GM12878 (cell line): ENCODE measurements around the gene RXFP4. TPM values are rescaled to one million over a fixed set of nuclear protein-coding genes. Genes with fewer than 3 reads are reported as not detected.

ENCODE experiments used
- ATAC-seq: fragments of 200-7000 bp; cut with Tn5 transposase; 3 replicates; pipeline ENCODE4 v1.9.1; 2020; ENCODE audit warnings: mild to moderate bottlenecking, moderate library complexity
- BruUV-seq: library from RNA; stranded (reverse); fragments of 400-500 nt; replicated peaks from 2 replicates; lab custom pipeline; 2021; lab: Mats Ljungman, UMichigan
- CTCF ChIA-PET: fragments of 300-600 bp; sonication (Branson Sonifier 250); formaldehyde crosslinking; extraction: SDS; loops from one replicate; lab custom pipeline; 2021; ENCODE audit warnings: inconsistent platforms; lab: Yijun Ruan, JAX
- POLR2A ChIA-PET: fragments of 350-600 bp; formaldehyde crosslinking; extraction: SDS; loops from one replicate; lab custom pipeline; 2021; ENCODE audit warnings: inconsistent platforms; lab: Charles Lee
- RAD21 ChIA-PET: fragments of 300-600 bp; sonication (Branson Sonifier 250); formaldehyde crosslinking; loops from one replicate; lab custom pipeline; 2023; ENCODE audit warnings: antibody characterized with exemption; ENCODE audit not compliant: unreplicated experiment; lab: Charles Lee
- SMC1A ChIA-PET: fragments of 300-600 bp; sonication (Branson Sonifier 250); formaldehyde crosslinking; loops from one replicate; lab custom pipeline; 2023; ENCODE audit not compliant: unreplicated experiment, uncharacterized antibody; lab: Charles Lee
- DNase-seq: peaks from one replicate; pipeline ENCODE4 v3.0.0-alpha.2; 2011; ENCODE audit warnings: low read depth, low spot score
- FAIRE-seq: peaks from 3 replicates; lab custom pipeline; 2011; peaks lifted over from hg19 to GRCh38; lab: Jason Lieb, UNC
- H2AFZ ChIP-seq: 2 replicates; pipeline ENCODE4 v1.6.0; 2011; ENCODE audit warnings: low read depth, low read length, control low read depth; ENCODE audit not compliant: control insufficient read depth
- H3K27ac ChIP-seq: 2 replicates; pipeline ENCODE4 v1.5.1; 2011; ENCODE audit warnings: control low read depth; ENCODE audit not compliant: control insufficient read depth, insufficient read depth
- H3K27me3 ChIP-seq, 2 experiments: replicated peaks in 1 of 2; 2 replicates each; pipeline versions ENCODE4 v1.6.0 to v1.6.1; 2011; ENCODE audit warnings: low read length in 1 of 2; ENCODE audit not compliant: control insufficient read depth in 2 of 2, insufficient read depth in 2 of 2
- H3K36me3 ChIP-seq, 2 experiments: 2 replicates each; pipeline ENCODE4 v1.5.1; 2011; ENCODE audit warnings: low read length in 1 of 2; ENCODE audit not compliant: control insufficient read depth in 2 of 2, insufficient read depth in 2 of 2
- H3K4me1 ChIP-seq: 2 replicates; pipeline ENCODE4 v1.6.1; 2011; ENCODE audit warnings: mild to moderate bottlenecking, low read length, moderate library complexity, mixed read lengths; ENCODE audit not compliant: control insufficient read depth, insufficient read depth
- H3K4me2 ChIP-seq: 2 replicates; pipeline ENCODE4 v1.6.0; 2011; ENCODE audit warnings: control low read depth; ENCODE audit not compliant: control insufficient read depth, insufficient read depth
- H3K4me3 ChIP-seq: fragments of 200-600 bp; sonication (generic); 2 replicates; pipeline ENCODE4 v1.5.1; 2016
- H3K79me2 ChIP-seq: 2 replicates; pipeline ENCODE4 v1.6.0; 2011; ENCODE audit warnings: low read length; ENCODE audit not compliant: control insufficient read depth, insufficient read depth
- H3K9ac ChIP-seq: 2 replicates; pipeline ENCODE4 v1.8.0; 2011; ENCODE audit warnings: low read length, control low read depth, mixed read lengths; ENCODE audit not compliant: control insufficient read depth, insufficient read depth
- H3K9me3 ChIP-seq: replicated peaks from 3 replicates; pipeline ENCODE4 v1.5.1; 2011; ENCODE audit warnings: mild to moderate bottlenecking, low read length; ENCODE audit not compliant: control insufficient read depth, insufficient read depth
- H4K20me1 ChIP-seq: 2 replicates; pipeline ENCODE4 v1.6.0; 2011; ENCODE audit not compliant: control insufficient read depth, insufficient read depth
- ATF7 ChIP-seq: fragments of 450-650 bp; IDR thresholded peaks from 2 replicates; pipeline ENCODE4 v1.6.1; 2016; ENCODE audit warnings: low read depth, mild to moderate bottlenecking
- CHD2 ChIP-seq: IDR thresholded peaks from 2 replicates; pipeline ENCODE4 v1.6.1; 2011; ENCODE audit warnings: low read depth, low read length, improper control_type of control experiment, borderline replicate concordance
- IRF4 ChIP-seq: IDR thresholded peaks from 2 replicates; pipeline ENCODE4 v1.6.1; 2011; ENCODE audit warnings: low read depth, low read length
- NR2F1 ChIP-seq: fragments of 450-650 bp; conservative IDR thresholded peaks from 2 replicates; pipeline ENCODE4 v1.6.1; 2017; ENCODE audit warnings: mild to moderate bottlenecking
- POLR2A ChIP-seq: IDR thresholded peaks from 2 replicates; pipeline ENCODE4 v1.6.1; 2011; ENCODE audit warnings: low read depth, mild to moderate bottlenecking, low read length
- RAD21 ChIP-seq: IDR thresholded peaks from 2 replicates; pipeline ENCODE4 v1.6.1; 2011; ENCODE audit warnings: mild to moderate bottlenecking, low read depth, low read length, moderate library complexity; ENCODE audit not compliant: insufficient read depth
- TBL1XR1 ChIP-seq: IDR thresholded peaks from 2 replicates; pipeline ENCODE4 v1.6.1; 2012; ENCODE audit warnings: low read depth, low read length, improper control_type of control experiment
- TCF3 ChIP-seq: IDR thresholded peaks from 2 replicates; pipeline ENCODE4 v1.6.1; 2012; ENCODE audit warnings: low read depth, mild to moderate bottlenecking, low read length, borderline replicate concordance; ENCODE audit not compliant: insufficient read depth
- YY1 ChIP-seq: IDR thresholded peaks from 2 replicates; pipeline ENCODE4 v1.6.1; 2011; ENCODE audit warnings: low read depth, mild to moderate bottlenecking, low read length
- ZBED1 ChIP-seq: IDR thresholded peaks from 2 replicates; pipeline ENCODE4 v1.6.1; 2016; ENCODE audit warnings: borderline replicate concordance
- ZNF384 ChIP-seq: IDR thresholded peaks from 2 replicates; pipeline ENCODE4 v1.6.1; 2012; ENCODE audit warnings: low read depth, mild to moderate bottlenecking, low read length, improper control_type of control experiment, borderline replicate concordance
- WGBS: methylation state at CpG from one replicate; pipeline ENCODE4 v1.1.6; 2016; ENCODE audit warnings: low lambda C conversion rate; ENCODE audit not compliant: insufficient replicate concordance, insufficient coverage; ENCODE audit errors: missing lambda C conversion rate; 5-methylcytosine and 5-hydroxymethylcytosine counted together
- in situ Hi-C: fragments of 300-500 bp; cut with MboI; formaldehyde crosslinking; loops from 9 replicates; pipeline ENCODE4 v1.14.3; 2018; ENCODE audit warnings: mixed read lengths
- intact Hi-C: fragments of 100-400 bp; cut with micrococcal nuclease; formaldehyde crosslinking; loops from one replicate; pipeline ENCODE4 v1.14.2; 2022; ENCODE audit not compliant: unreplicated experiment
- polyA plus RNA-seq, 11 experiments: library from polyadenylated mRNA; depleted of rRNA in 4 of 11; unstranded in 6 of 11; stranded (reverse) in 5 of 11; fragments of >200 nt; fragmentation: Nextera tagmentation in 4 of 11; fragmentation: Illumina TruSeq in 1 of 11; extraction: Ambion mirVana in 4 of 11; extraction: Trizol in 1 of 11; gene quantifications; 1 replicate in 1 of 11; 2 replicates in 10 of 11; pipeline versions ENCODE4 v1.2.1 to v1.2.3, GENCODE V29; 2011 to 2016; ENCODE audit warnings: inconsistent platforms in 2 of 11, missing spikeins in 2 of 11, low read depth in 1 of 11
- total RNA-seq, 4 experiments: library from RNA; depleted of rRNA in 3 of 4; stranded (reverse); fragments of >200 nt in 3 of 4; fragmentation: Illumina TruSeq in 1 of 4; extraction: Trizol in 1 of 4; gene quantifications; 2 replicates each; pipeline versions ENCODE4 v1.2.1 to v1.2.3, GENCODE V29; 2013 to 2021
- TF ChIP-seq, protein P1 (sequence below): IDR thresholded peaks from 2 replicates; pipeline ENCODE4 v1.6.1; 2012; ENCODE audit warnings: low read depth, low read length, improper control_type of control experiment
- TF ChIP-seq, protein P2 (sequence below): fragments of 450-650 bp; IDR thresholded peaks from 2 replicates; pipeline ENCODE4 v1.6.1; 2014; ENCODE audit warnings: mild to moderate bottlenecking
- TF ChIP-seq, protein P3 (sequence below): fragments of 150-350 bp; IDR thresholded peaks from 2 replicates; pipeline ENCODE4 v1.6.1; 2014; ENCODE audit warnings: mild to moderate bottlenecking, low read depth, low read length
- TF ChIP-seq, protein P4 (sequence below): fragments of 450-650 bp; IDR thresholded peaks from 2 replicates; pipeline ENCODE4 v1.6.1; 2016; ENCODE audit warnings: mild to moderate bottlenecking
- TF ChIP-seq, protein P5 (sequence below): IDR thresholded peaks from 2 replicates; pipeline ENCODE4 v1.6.1; 2012; ENCODE audit warnings: low read length, inconsistent platforms

Gene RXFP4
- total and polyA plus RNA-seq, 10 of the 15 experiments (the other 5 are each of a cell fraction or from before 2014, with no cell fraction given) = 0.10 to 0.40 (median 0.39) TPM; not detected in 7

DNA sequence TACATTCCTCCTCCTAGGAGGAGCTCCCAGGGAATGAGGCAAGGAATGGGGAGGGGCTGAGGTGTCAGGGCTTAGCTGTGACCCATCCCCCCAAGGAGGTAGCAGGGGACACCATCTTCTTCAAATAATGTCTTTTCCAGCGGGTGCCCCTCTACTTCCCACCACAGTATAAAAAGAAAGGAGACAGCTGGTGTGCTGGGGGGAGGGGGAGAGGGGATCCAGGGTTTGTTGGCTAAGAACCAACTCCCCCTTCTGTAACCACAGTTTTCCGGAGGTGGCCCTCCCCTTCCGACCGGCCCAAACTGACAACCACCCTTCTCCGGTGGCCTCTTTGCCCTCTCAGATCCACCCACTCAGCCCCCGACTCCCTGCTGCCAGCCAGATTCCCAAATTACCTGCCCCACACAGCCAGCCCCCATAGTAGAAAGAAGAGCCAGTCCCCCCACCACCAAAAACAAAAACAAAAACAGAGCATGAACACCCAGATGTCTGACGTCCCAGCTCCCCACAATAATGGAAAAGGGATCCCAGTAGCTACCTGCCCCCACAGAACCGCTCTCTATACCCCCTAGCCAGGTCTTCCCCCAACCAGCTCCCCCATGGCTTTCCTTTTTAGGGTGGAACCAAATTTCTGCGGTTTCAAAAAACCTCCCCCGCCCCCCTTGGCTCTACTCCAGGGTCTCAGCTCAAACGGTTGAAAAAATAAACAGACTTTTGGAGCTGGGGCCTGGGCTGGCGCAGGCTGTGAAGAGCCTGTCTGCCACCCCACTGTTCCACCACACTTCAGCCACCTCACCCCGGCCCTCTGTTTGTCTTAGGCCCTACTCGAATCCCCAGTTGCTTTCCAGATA is 34.8 kb downstream of the RXFP4 start:
- POLR2A ChIA-PET = interaction anchor here (0.5 to 14.9 kb wide), 15 partner anchors 9 to 525 kb away, joined by 3 to 273 read pairs (median 5); partner anchors contain the start of genes KHDC4 and RXFP4
- H3K9me3 ChIP-seq = no peaks in the 10 kb centered on the region
- peaks cover 4% of the 10 kb centered on the region; the same call in 1 of the 2 replicates for H4K20me1 ChIP-seq
- peak overlapping the region; percentile 100 for H3K4me3 ChIP-seq
- in situ Hi-C loops (no loop called here), intact Hi-C loops (loop anchor here (2.0 to 5.0 kb wide), 3 partner anchors 17 to 76 kb away; partner anchors contain the start of genes LAMTOR2 and UBQLN4)
- WGBS = 1% methylated on average over 14 of the region's 14 CpGs
- BruUV-seq = no TSS peak
- peaks cover 23% of the 10 kb centered on the region for H3K4me1 ChIP-seq
- FAIRE-seq (no peak), ATAC-seq (no peak), DNase-seq (no peak)
- H3K79me2 ChIP-seq = peaks cover 98% of the 10 kb centered on the region
- SMC1A ChIA-PET = interaction anchor here (0.6 to 16.7 kb wide), 15 partner anchors 8 to 446 kb away, joined by 3 to 229 read pairs (median 6); partner anchors contain the start of genes KHDC4 and RXFP4
- peak overlapping the region; percentile 97 for H3K27ac ChIP-seq
- H3K36me3 ChIP-seq = peaks cover 0 to 2% of the 10 kb centered on the region in 2 experiments; a peak in 1 of 4 replicates
- H3K27me3 ChIP-seq = no peaks in the 10 kb centered on the region
- H3K4me2 ChIP-seq = peak overlapping the region; percentile 86
- H3K9ac ChIP-seq = peak overlapping the region; percentile 95
- CTCF ChIA-PET = interaction anchor here (0.8 to 14.7 kb wide), 16 partner anchors 9 to 120 kb away, joined by 3 to 227 read pairs (median 5); partner anchors contain the start of gene RXFP4
- RAD21 ChIA-PET = interaction anchor here (0.8 to 14.4 kb wide), 10 partner anchors 10 to 116 kb away, joined by 3 to 214 read pairs (median 44); partner anchors contain the start of genes KHDC4, RXFP4 and SYT11
- H2AFZ ChIP-seq = no peak overlapping the region
- TF ChIP-seq RAD21 (no peak), CHD2 (peak; percentile 43; the same call in 1 of the 2 replicates), TCF3 (0 out of 2 replicates have a peak, but pooled peaks have one; percentile 17), POLR2A (peak; percentile 53; the same call in 1 of the 2 replicates), TBL1XR1 (peak; percentile 77), ATF7 (0 out of 2 replicates have a peak, but pooled peaks have one; percentile 19), YY1 (0 out of 2 replicates have a peak, but pooled peaks have one; percentile 10), IRF4 (0 out of 2 replicates have a peak, but pooled peaks have one; percentile 31), ZBED1 (0 out of 2 replicates have a peak, but pooled peaks have one; percentile 22), NR2F1 (peak; percentile 76; the same call in 1 of the 2 replicates), ZNF384 (peak; percentile 39; the same call in 1 of the 2 replicates)
- TF ChIP-seq, protein P1, sequence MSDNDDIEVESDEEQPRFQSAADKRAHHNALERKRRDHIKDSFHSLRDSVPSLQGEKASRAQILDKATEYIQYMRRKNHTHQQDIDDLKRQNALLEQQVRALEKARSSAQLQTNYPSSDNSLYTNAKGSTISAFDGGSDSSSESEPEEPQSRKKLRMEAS = no peak
- TF ChIP-seq, protein P2, sequence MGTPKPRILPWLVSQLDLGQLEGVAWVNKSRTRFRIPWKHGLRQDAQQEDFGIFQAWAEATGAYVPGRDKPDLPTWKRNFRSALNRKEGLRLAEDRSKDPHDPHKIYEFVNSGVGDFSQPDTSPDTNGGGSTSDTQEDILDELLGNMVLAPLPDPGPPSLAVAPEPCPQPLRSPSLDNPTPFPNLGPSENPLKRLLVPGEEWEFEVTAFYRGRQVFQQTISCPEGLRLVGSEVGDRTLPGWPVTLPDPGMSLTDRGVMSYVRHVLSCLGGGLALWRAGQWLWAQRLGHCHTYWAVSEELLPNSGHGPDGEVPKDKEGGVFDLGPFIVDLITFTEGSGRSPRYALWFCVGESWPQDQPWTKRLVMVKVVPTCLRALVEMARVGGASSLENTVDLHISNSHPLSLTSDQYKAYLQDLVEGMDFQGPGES = no peak
- TF ChIP-seq, protein P3, sequence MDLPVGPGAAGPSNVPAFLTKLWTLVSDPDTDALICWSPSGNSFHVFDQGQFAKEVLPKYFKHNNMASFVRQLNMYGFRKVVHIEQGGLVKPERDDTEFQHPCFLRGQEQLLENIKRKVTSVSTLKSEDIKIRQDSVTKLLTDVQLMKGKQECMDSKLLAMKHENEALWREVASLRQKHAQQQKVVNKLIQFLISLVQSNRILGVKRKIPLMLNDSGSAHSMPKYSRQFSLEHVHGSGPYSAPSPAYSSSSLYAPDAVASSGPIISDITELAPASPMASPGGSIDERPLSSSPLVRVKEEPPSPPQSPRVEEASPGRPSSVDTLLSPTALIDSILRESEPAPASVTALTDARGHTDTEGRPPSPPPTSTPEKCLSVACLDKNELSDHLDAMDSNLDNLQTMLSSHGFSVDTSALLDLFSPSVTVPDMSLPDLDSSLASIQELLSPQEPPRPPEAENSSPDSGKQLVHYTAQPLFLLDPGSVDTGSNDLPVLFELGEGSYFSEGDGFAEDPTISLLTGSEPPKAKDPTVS = no peak
- TF ChIP-seq, protein P4, sequence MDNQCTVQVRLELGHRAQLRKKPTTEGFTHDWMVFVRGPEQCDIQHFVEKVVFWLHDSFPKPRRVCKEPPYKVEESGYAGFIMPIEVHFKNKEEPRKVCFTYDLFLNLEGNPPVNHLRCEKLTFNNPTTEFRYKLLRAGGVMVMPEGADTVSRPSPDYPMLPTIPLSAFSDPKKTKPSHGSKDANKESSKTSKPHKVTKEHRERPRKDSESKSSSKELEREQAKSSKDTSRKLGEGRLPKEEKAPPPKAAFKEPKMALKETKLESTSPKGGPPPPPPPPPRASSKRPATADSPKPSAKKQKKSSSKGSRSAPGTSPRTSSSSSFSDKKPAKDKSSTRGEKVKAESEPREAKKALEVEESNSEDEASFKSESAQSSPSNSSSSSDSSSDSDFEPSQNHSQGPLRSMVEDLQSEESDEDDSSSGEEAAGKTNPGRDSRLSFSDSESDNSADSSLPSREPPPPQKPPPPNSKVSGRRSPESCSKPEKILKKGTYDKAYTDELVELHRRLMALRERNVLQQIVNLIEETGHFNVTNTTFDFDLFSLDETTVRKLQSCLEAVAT = peak; percentile 59
- TF ChIP-seq, protein P5, sequence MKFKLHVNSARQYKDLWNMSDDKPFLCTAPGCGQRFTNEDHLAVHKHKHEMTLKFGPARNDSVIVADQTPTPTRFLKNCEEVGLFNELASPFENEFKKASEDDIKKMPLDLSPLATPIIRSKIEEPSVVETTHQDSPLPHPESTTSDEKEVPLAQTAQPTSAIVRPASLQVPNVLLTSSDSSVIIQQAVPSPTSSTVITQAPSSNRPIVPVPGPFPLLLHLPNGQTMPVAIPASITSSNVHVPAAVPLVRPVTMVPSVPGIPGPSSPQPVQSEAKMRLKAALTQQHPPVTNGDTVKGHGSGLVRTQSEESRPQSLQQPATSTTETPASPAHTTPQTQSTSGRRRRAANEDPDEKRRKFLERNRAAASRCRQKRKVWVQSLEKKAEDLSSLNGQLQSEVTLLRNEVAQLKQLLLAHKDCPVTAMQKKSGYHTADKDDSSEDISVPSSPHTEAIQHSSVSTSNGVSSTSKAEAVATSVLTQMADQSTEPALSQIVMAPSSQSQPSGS = no peak
